Adrenal gland (tissue), 5 donors: ENCODE results near the gene HOXC13.

ENCODE experiments used
- POLR2A ChIP-seq, 2 donors: fragments of 450-650 bp; IDR thresholded peaks; one replicate each; pipeline ENCODE4 v1.6.1; 2017; ENCODE audit warnings: antibody characterized with exemption in 2 of 2, mild to moderate bottlenecking in 2 of 2, moderate library complexity in 1 of 2
- TF ChIP-seq, protein P1 (sequence below), 6 experiments: fragments of 450-650 bp in 4 of 6; fragments of 200-600 bp in 2 of 6; sonication (generic) in 1 of 6; IDR thresholded peaks; 1 replicate in 5 of 6; 2 replicates in 1 of 6; pipeline versions ENCODE4 v1.5.1 to v1.8.0; 2016 to 2021; ENCODE audit warnings: antibody characterized with exemption in 6 of 6, mild to moderate bottlenecking in 2 of 6, moderate library complexity in 1 of 6
- donor health status: DM: no; HTN: no; CAD: no.

DNA sequence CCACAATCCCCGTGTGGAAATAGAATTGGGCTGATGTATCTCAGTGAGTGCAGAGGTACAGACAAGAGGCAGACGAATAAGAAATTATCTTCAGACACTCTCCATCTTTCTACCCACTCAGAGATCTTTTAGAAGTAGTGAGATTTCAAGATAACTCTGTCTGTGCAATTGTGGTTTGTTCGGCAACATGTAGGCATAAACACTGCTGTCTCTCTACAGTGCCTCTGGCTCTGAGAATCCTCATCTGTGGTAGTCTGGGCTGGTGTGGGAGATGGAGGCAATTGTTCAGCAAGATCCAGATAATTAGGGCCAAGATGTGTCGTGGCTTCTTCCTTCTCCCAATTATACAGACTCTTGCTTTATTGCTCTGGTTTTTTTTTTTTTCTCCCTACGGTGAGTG lies 3.1 kb downstream of the HOXC13 start:
- TF ChIP-seq, protein P1, sequence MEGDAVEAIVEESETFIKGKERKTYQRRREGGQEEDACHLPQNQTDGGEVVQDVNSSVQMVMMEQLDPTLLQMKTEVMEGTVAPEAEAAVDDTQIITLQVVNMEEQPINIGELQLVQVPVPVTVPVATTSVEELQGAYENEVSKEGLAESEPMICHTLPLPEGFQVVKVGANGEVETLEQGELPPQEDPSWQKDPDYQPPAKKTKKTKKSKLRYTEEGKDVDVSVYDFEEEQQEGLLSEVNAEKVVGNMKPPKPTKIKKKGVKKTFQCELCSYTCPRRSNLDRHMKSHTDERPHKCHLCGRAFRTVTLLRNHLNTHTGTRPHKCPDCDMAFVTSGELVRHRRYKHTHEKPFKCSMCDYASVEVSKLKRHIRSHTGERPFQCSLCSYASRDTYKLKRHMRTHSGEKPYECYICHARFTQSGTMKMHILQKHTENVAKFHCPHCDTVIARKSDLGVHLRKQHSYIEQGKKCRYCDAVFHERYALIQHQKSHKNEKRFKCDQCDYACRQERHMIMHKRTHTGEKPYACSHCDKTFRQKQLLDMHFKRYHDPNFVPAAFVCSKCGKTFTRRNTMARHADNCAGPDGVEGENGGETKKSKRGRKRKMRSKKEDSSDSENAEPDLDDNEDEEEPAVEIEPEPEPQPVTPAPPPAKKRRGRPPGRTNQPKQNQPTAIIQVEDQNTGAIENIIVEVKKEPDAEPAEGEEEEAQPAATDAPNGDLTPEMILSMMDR (IDR thresholded peaks at IDR 0.05), result no peak
- no peak for TF ChIP-seq POLR2A (IDR thresholded peaks at IDR 0.05)
